Measurements from ENCODE around the gene DDX17.

The DDX17 gene

DNA sequence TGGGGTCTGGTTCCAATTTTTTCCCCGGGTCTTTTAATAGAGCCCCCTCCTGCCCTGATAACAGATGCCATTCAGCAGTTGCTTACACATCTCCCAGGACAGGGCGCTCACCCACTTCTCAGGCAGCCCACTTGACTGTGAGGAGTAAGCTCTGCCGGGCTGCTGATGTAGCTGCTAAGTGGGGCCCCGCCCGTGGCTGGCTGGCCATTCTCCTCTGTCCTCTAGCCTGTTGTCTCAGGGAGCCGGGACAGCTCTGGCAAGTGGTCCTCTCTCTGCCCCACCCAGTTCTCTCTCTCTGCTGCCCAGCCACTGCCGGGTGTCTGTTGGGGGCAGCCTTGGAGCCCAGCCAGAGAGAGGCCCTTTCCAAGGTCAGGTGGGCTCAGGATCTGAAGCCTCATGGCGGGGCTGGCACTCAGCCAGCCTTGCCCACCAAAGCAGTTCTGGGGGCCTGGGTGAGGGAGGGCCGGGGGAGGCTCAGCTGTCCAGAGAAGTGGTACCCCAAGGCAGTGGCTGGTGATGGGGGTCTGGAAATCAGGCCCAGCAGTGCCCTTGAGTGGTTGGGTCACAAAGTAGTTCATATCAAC is 60.0 kb downstream of the DDX17 start:
- no peak for DNase-seq

- no peak for DNase-seq
Measured at GRCh38 chr22:38444783-38445182, 61.3 kb downstream of the DDX17 start.

DNA sequence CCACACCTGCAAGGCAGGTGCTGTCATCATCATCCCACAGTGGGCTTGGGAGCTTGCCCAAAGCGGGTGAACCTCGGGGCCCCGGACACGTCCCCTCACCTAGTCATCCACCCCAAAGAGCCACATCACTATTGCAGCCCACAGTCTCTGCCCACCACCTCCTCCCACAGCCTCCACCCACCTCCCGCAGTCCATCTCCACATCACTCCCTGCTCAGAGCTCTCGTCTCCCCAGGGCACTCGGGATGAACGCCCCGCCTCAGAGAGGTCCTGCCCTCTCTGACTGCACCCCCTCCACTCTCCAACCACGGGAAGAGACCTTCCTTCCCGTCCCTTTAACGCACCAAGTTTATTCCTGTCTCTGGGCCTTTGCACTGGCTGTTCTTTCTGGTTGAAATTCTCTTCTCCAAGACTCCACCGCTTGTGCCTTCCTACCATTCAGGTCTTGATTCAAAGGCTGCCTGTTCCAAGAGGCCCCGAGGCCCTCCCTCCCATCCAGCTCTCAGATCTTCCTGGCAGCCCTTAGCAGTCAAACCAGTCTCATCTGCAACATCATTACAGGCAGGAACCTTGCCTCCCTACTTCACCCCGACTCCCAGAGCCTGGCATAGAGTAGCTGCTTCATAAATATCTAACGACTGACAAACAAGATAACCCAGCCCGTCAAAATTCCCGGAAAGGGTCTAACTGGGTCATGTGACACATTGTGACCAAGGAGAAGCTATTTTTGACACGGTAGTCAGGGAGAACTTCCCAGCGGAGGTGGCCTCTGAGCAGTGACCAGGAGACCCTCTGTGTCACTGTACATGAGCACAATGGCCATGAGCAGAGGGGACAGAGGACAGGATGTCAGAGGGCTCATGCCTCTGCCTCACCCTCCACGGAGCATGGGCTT is 62.2 kb downstream of the DDX17 start:
- DNase-seq = no peak

- no peak for DNase-seq
Measured at GRCh38 chr22:38442967-38443627, 63.0 kb downstream of the DDX17 start.

DNA sequence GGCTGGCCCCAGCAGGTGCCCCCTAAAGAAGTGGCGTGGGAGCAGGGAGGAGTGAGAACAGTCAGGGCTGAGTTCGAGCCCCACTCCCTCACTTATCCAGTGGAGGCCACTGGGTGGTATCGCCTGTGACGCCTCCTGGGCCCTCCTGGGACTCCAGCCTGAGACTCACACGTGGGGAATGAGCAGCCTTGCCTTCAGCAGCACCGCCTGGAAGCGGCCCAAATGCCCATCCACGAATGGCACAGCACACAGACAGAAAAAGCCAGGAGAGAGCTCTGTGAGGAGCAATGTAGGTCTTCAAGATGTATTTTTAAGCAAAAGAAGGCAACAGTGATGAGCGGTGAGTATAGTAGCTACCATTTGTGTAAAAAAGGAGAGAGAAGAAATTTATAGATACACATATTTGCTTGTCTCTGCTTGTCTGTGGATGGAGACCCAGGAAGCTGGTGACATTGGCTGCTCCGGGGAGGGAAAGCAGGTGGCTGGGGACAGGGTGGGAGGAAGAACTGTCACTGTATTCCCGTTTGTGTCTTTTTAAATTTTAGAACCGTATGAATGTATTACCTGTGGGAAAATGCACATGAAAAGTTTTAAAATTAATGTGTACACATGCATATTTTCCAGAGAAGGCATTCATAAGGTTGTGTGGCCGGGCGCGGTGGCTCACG is 64.4 kb downstream of the DDX17 start:
- DNase-seq = no peak

DNA sequence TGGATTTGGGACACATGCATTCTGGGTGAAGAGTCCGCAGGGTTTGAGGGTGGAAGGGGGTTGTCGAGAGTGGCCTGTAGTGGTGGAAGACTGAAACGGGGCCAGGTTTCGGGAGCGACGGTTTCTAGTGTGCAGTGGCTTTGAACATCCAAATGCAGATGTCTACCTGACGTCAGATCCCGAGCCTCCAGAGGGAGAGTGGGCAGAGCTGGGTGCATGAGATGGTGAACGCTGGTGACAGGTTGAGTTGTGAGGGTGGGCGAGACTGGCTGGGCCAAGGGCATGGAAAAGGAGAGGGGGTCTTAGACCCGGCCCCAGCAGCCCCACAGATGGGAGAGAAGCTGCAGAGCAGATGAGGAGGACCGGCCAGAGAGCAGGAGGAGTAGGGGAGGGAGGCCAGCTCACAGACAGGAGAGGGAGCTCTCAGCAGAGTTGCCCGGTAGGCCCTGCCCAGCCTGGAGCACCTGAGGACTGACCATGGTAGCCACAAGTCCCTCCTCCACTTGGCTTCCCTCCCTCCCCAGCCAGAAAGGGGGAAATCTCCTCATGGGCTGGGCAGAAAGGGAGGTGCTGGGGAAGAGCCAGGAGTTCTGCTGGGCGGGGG is 65.3 kb downstream of the DDX17 start:
- no peak for DNase-seq

- no peak for DNase-seq
Measured at GRCh38 chr22:38437416-38437815, 68.7 kb downstream of the DDX17 start.

- no peak for DNase-seq
Measured at GRCh38 chr22:38436629-38437395, 69.3 kb downstream of the DDX17 start.

DNA sequence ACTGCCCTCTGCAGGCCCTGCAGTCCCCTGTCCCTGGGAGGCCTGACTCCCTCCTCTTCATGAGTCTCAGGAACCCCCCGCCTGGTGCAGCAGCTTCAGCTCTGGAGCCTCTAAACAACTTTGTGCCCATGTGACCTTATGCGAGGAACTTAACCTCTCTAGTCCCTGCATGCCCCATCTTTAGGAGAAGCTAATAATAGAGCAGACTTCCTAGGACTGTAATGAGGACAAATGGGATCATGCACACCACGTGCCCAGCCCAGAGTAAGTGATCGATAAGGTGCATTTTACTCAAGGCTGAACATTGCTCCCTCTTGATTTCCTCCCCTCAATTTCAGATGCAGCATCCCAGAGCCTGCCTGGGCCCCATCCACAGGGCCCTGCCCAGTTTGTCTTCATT is 70.1 kb downstream of the DDX17 start:
- no peak for DNase-seq

DNA sequence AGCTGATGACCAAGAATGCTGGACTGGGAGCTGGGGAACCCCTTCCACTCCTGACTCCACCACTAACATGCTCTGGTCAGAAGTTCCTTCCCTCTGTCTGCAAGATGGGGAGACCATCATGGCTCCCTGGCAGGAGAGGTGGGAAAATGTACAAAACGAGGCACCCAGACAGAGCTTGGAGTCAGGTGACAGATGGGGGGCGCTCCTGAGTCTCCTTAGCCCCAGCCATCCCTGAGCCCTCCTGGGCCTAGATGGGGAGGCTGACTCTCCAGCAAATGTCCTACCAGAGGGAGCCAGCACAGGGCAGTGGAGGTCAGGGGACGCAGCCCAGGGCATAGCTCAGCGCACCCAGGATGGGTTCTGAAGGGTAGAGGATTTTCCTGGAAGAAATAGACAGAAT is 71.1 kb downstream of the DDX17 start:
- DNase-seq = no peak

DNA sequence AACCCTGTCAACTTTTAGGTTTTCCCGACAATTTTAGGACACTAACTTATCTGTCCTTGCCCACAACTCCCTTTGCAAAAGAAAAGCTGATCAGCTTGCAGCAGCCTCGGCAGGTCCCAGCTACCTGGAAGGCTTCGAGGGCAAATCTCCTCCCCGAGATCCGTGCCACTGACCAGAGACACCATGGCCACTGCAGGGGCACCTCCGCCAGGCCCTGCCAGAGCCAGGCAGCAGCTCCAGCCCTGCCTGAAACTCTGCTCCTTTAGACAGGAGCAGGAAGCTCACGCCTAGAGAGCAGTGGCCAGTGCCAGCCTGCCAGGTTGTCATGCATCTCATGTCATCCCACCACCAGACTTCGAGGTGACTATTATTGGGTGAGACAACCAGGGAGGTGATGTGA is 72.2 kb downstream of the DDX17 start:
- DNase-seq = no peak

Measured in NCI-H187 treated with DMSO at 0.1 percent for 48 hours (cell line).